ENCODE data around the gene CARD11. TPM values are rescaled to one million over a fixed set of nuclear protein-coding genes. Genes with fewer than 3 reads are reported as not detected.

CARD11 gene
- total and polyA plus RNA-seq, 2 donors (not counting 1 experiment from before 2014, with no cell fraction given), result 129 to 135 TPM

- CTCF ChIA-PET, result no interaction called here
- POLR2A ChIA-PET, result interaction anchor here (1.1 kb wide), 1 partner anchor 13 kb away, joined by 3 read pairs; no protein-coding TSS in a partner anchor
- TF ChIP-seq EZH2 (IDR thresholded peaks at IDR 0.05; ENCODE audit: borderline replicate concordance, insufficient read depth, low read depth, low read length, poor library complexity, severe bottlenecking), result no peak
- no peak for TF ChIP-seq CTCF (IDR thresholded peaks at IDR 0.05)
- Histone ChIP-seq H3K4me2 (replicated peaks; ENCODE audit: low read depth, low read length, poor library complexity, severe bottlenecking) (no peak overlapping the region), H3K27me3 (replicated peaks in 1 of 4; ENCODE audit: control extremely low read depth in 1 of 4, control insufficient read depth in 3 of 4, insufficient read depth in 4 of 4, low read length in 3 of 4) (no peaks in the 10 kb centered on the region), H4K20me1 (ENCODE audit: control insufficient read depth, insufficient read depth, low read length, poor library complexity, severe bottlenecking) (peaks cover 89% of the 10 kb centered on the region), H3K36me3 (replicated peaks in 1 of 2; ENCODE audit: control extremely low read depth in 1 of 2, control insufficient read depth in 1 of 2, extremely low read depth in 1 of 2, insufficient read depth in 2 of 2, low read length in 1 of 2) (peaks cover 0 to 49% of the 10 kb centered on the region in 2 experiments), H3K9me3 (ENCODE audit: control extremely low read depth in 1 of 3, control insufficient read depth in 2 of 3, insufficient read depth in 1 of 3, low read length in 2 of 3) (no peaks in the 10 kb centered on the region), H3K27ac (ENCODE audit: low read length in 2 of 2) (peak overlapping the region in 1 of 2 donors; percentile 32), H3K4me3 (ENCODE audit: control extremely low read depth in 1 of 5, extremely low read depth in 1 of 5, insufficient read depth in 1 of 5, low read depth in 2 of 5, low read length in 4 of 5) (no peak overlapping the region), H2AFZ (ENCODE audit: insufficient read depth, low read depth, low read length, poor library complexity, severe bottlenecking) (no peak overlapping the region), H3K9ac (ENCODE audit: low read length) (no peak overlapping the region), H3K79me2 (ENCODE audit: control insufficient read depth, insufficient read depth, low read length) (peaks cover 99% of the 10 kb centered on the region), H3K4me1 (ENCODE audit: control insufficient read depth in 2 of 2, insufficient read depth in 2 of 2, low read length in 2 of 2) (peaks cover 0 to 8% of the 10 kb centered on the region in 2 donors)
- Mint-ChIP-seq H3K9me3 (ENCODE audit: insufficient read depth) (no peaks in the 10 kb centered on the region), H3K27me3 (no peaks in the 10 kb centered on the region), H3K4me3 (no peak overlapping the region), H3K27ac (peak overlapping the region; percentile 5), H3K4me1 (peaks cover 61% of the 10 kb centered on the region)
- ATAC-seq (ENCODE audit: low read depth) (no peak), DNase-seq (no peak)
- 55% methylated on average over 3 of the region's 7 CpGs for WGBS (ENCODE audit: insufficient coverage)
- intact Hi-C loops (cut with micrococcal nuclease), result no loop called here
Measured at GRCh38 chr7:3010161-3010560, 33.5 kb downstream of the CARD11 start.

- peaks cover 0 to 43% of the 10 kb centered on the region in 2 experiments for H3K36me3 ChIP-seq (replicated peaks in 1 of 2; ENCODE audit: control extremely low read depth in 1 of 2, control insufficient read depth in 1 of 2, extremely low read depth in 1 of 2, insufficient read depth in 2 of 2, low read length in 1 of 2)
- no peak overlapping the region for H2AFZ ChIP-seq (ENCODE audit: insufficient read depth, low read depth, low read length, poor library complexity, severe bottlenecking)
- ChIA-PET CTCF (interaction anchor here (1.0 kb wide), 1 partner anchor 115 kb away, joined by 3 read pairs; no protein-coding TSS in a partner anchor), POLR2A (no interaction called here)
- TF ChIP-seq CTCF (IDR thresholded peaks at IDR 0.05), result no peak
- TF ChIP-seq EZH2 (IDR thresholded peaks at IDR 0.05; ENCODE audit: borderline replicate concordance, insufficient read depth, low read depth, low read length, poor library complexity, severe bottlenecking), result no peak
- no peak overlapping the region for H3K4me2 ChIP-seq (replicated peaks; ENCODE audit: low read depth, low read length, poor library complexity, severe bottlenecking)
- no peaks in the 10 kb centered on the region for H3K9me3 ChIP-seq (ENCODE audit: control extremely low read depth in 1 of 3, control insufficient read depth in 2 of 3, insufficient read depth in 1 of 3, low read length in 2 of 3)
- H3K27ac ChIP-seq (ENCODE audit: low read length in 2 of 2), result no peak overlapping the region
- WGBS (ENCODE audit: insufficient coverage), result 99% methylated on average over 11 of the region's 12 CpGs
- Mint-ChIP-seq H3K27ac (peak overlapping the region; percentile 18), H3K27me3 (no peaks in the 10 kb centered on the region), H3K9me3 (ENCODE audit: insufficient read depth) (no peaks in the 10 kb centered on the region), H3K4me1 (peaks cover 61% of the 10 kb centered on the region), H3K4me3 (no peak overlapping the region)
- ATAC-seq (ENCODE audit: low read depth) (no peak), DNase-seq (no peak)
- H3K4me1 ChIP-seq (ENCODE audit: control insufficient read depth in 2 of 2, insufficient read depth in 2 of 2, low read length in 2 of 2), result peaks cover 0 to 8% of the 10 kb centered on the region in 2 donors
- intact Hi-C loops (cut with micrococcal nuclease), result no loop called here
- H3K9ac ChIP-seq (ENCODE audit: low read length), result no peak overlapping the region
- peaks cover 84% of the 10 kb centered on the region for H4K20me1 ChIP-seq (ENCODE audit: control insufficient read depth, insufficient read depth, low read length, poor library complexity, severe bottlenecking)
- peaks cover 95% of the 10 kb centered on the region for H3K79me2 ChIP-seq (ENCODE audit: control insufficient read depth, insufficient read depth, low read length)
- H3K27me3 ChIP-seq (replicated peaks in 1 of 4; ENCODE audit: control extremely low read depth in 1 of 4, control insufficient read depth in 3 of 4, insufficient read depth in 4 of 4, low read length in 3 of 4), result no peaks in the 10 kb centered on the region
- no peak overlapping the region for H3K4me3 ChIP-seq (ENCODE audit: control extremely low read depth in 1 of 5, extremely low read depth in 1 of 5, insufficient read depth in 1 of 5, low read depth in 2 of 5, low read length in 4 of 5)
Measured at GRCh38 chr7:3009086-3009485, 34.6 kb downstream of the CARD11 start.
